GM19463 (cell line): Measurements from ENCODE around the gene RETN.
"Not testable (repeated sequence)": the region's sequence is repeated elsewhere in the genome, so short reads cannot be mapped to it uniquely, and the experiment has no call there.

Source experiments
- ATAC-seq: cut with Tn5 transposase; IDR thresholded peaks from one replicate; pipeline ENCODE4 v1.9.1; 2021; ENCODE audit warnings: mild to moderate bottlenecking, moderate library complexity; ENCODE audit not compliant: unreplicated experiment

The RETN gene

GRCh38 chr19:7637374-7638256 lies 31.2 kb upstream of the RETN start:
- no peak for ATAC-seq

- no peak for ATAC-seq
Observed at GRCh38 chr19:7638802-7639465, 29.9 kb upstream of the RETN start.

- no peak for ATAC-seq
Observed at GRCh38 chr19:7639863-7640348, 28.9 kb upstream of the RETN start.

GRCh38 chr19:7640803-7641202 lies 28.0 kb upstream of the RETN start:
- no peak for ATAC-seq

- no peak for ATAC-seq
Observed at GRCh38 chr19:7641290-7642276, 27.3 kb upstream of the RETN start.

GRCh38 chr19:7642295-7643030 lies 26.4 kb upstream of the RETN start:
- ATAC-seq = no peak

GRCh38 chr19:7643031-7643415 lies 25.8 kb upstream of the RETN start:
- no peak for ATAC-seq

- not testable (repeated sequence) for ATAC-seq
Observed at GRCh38 chr19:7643629-7644549, 25.0 kb upstream of the RETN start.

- no peak for ATAC-seq
Observed at GRCh38 chr19:7644550-7644877, 24.3 kb upstream of the RETN start.

- no peak for ATAC-seq
Observed at GRCh38 chr19:7645163-7645562, 23.7 kb upstream of the RETN start.

- ATAC-seq = no peak
Observed at GRCh38 chr19:7645656-7646425, 23.0 kb upstream of the RETN start.

- no peak for ATAC-seq
Observed at GRCh38 chr19:7646426-7646700, 22.5 kb upstream of the RETN start.

GRCh38 chr19:7647156-7647555 lies 21.7 kb upstream of the RETN start:
- ATAC-seq = no peak

- no peak for ATAC-seq
Observed at GRCh38 chr19:7648265-7649014, 20.4 kb upstream of the RETN start.

- ATAC-seq = no peak
Observed at GRCh38 chr19:7650148-7650547, 18.7 kb upstream of the RETN start.

GRCh38 chr19:7652061-7652641 lies 16.7 kb upstream of the RETN start:
- ATAC-seq = no peak

- ATAC-seq = no peak
Observed at GRCh38 chr19:7654401-7654800, 14.4 kb upstream of the RETN start.

GRCh38 chr19:7655581-7655980 lies 13.3 kb upstream of the RETN start:
- no peak for ATAC-seq
